ENCODE results near the gene TOP2A.

The TOP2A gene

DNA sequence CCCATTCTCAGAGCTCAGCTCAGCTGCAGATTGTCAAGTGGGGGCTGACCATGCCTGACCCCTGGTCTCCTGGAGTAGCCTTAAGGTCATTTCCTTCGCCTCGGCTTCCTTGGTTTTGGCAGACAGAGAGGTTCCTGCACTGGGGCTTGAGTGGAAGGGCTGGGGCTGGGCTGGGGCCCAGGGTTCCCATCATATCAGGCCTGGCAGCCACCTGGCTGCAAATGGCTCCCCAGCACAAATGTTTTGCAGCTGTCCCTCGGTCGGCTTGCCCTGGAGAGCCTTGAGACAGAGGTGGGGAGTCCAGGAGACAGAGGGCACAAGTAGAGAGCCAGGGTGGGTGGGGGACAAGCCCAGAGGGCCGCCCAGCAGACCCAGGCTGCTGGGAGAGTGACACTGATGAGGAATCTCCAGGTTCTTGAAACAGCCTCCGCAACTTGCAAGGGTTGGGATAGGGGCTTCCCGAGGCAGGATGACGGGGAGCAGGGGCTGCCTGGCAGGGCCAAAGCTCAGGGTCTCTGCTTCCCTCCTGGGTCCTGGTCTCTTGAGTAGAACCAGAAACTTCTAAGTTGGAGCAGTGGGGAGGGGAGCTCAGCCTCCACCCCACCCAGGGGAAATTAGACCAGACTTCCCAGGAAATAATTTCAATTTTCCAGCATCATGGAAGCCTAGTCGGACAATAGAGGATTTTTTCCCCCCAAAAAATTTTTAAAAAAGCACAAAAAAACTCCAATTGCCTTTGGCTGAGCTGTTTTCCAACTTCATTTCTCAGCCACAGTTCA, 44.8 kb upstream of the TOP2A start:
- no peaks in the 10 kb centered on the region for H3K27me3 ChIP-seq
- H3K4me1 ChIP-seq = peaks cover 46% of the 10 kb centered on the region
- no peaks in the 10 kb centered on the region for H3K9me3 ChIP-seq
- TF ChIP-seq, protein P1, sequence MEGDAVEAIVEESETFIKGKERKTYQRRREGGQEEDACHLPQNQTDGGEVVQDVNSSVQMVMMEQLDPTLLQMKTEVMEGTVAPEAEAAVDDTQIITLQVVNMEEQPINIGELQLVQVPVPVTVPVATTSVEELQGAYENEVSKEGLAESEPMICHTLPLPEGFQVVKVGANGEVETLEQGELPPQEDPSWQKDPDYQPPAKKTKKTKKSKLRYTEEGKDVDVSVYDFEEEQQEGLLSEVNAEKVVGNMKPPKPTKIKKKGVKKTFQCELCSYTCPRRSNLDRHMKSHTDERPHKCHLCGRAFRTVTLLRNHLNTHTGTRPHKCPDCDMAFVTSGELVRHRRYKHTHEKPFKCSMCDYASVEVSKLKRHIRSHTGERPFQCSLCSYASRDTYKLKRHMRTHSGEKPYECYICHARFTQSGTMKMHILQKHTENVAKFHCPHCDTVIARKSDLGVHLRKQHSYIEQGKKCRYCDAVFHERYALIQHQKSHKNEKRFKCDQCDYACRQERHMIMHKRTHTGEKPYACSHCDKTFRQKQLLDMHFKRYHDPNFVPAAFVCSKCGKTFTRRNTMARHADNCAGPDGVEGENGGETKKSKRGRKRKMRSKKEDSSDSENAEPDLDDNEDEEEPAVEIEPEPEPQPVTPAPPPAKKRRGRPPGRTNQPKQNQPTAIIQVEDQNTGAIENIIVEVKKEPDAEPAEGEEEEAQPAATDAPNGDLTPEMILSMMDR (IDR thresholded peaks at IDR 0.05; ENCODE audit: low read depth, low read length) = no peak
- no peak overlapping the region for H3K4me3 ChIP-seq (ENCODE audit: low read depth, low read length)
- peak; percentile 46 for DNase-seq
- H3K36me3 ChIP-seq = no peaks in the 10 kb centered on the region

DNA sequence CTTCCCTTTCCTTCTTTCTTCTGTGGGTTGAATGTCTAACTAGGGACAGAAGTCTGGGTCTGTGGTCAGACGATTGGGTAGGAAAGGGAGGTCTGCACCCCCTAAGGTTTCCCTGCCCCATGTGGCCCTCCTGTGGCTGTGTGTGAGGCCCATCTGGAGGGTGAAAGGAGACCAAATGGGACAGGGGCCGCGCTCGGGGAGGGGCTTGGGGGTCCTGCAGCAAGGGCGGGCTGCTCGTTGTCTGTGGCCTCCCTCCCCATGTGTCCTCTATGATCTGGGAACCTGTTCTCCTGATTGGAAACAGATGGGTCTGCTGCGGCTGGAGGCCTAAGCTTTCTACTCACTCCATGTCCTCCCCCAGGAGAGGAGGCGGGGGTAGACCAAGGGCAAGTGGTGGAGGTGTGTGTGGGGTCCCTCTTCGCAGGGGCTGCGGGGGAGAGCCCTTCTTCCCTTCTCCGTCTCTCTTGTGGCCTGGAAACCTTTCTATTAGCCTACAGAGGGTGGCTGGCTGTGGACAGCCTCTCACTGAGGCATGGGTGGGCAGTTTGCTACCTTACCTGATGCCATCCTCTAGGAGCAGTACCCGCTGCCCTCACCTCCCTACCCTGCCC, 44.1 kb upstream of the TOP2A start:
- Histone ChIP-seq H3K4me3 (ENCODE audit: low read depth, low read length) (no peak overlapping the region), H3K9me3 (no peaks in the 10 kb centered on the region), H3K36me3 (peaks cover 7% of the 10 kb centered on the region), H3K4me1 (peaks cover 53% of the 10 kb centered on the region), H3K27me3 (no peaks in the 10 kb centered on the region)
- DNase-seq = peak; percentile 70
- TF ChIP-seq, protein P1 (IDR thresholded peaks at IDR 0.05; ENCODE audit: low read depth, low read length) = no peak

DNA sequence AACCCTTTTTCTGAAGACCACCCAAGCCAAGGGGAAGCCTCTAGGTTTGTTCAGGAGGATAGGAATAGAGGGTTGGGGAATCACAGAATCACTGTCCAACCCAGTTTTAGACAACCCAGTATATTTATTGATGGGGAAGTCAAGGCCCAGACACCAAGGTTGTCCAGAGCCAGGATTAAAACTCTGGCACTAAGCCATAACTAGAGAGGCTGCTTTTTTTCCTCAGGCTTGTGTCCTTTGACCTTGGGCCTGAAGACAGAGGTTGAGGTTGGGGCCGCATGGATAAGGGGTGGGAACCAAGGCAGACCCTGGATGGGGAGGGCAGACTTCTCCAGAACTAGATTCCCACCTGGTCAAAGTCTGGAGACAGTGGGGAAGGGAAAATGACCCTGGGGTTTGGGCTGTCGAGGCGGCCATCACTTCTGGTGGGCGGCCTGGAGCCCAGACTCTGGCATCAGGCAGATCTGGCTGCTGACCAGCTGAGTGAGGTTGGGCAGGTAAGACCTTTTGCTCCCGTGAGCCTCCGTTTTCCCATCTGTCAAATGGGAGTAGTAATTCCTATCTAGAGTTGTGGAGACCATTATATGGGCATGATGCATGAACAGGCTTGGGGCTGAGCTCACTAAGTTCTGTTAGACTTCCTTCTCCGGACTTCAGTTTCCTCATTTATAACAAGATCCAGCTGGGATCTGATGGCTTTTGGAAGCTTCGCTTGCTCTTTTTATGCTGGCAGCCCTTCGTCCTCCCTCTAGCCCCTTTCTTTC, 43.5 kb upstream of the TOP2A start:
- peak; percentile 48 for DNase-seq
- TF ChIP-seq, protein P1 (IDR thresholded peaks at IDR 0.05; ENCODE audit: low read depth, low read length) = no peak
- Histone ChIP-seq H3K36me3 (peaks cover 14% of the 10 kb centered on the region), H3K4me3 (ENCODE audit: low read depth, low read length) (no peak overlapping the region), H3K9me3 (no peaks in the 10 kb centered on the region), H3K4me1 (peaks cover 56% of the 10 kb centered on the region), H3K27me3 (no peaks in the 10 kb centered on the region)

DNA sequence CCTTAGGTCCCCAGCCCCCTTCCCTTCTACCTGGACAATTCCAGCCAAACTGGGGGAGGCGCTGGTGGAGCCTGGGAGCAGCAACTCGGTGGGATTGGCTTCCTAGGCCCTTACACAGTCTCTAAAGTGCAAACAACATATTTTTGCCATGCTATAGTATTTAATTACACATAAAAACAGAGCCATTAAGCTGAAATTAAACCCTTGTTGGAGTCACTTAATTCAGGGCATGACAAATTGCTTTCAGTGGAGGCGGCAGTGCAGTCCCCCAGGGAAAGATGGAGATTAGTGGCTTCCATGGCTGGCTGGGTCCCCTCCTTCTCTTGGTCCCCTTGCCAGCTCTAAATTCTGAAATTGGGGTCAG, 42.9 kb upstream of the TOP2A start:
- H3K4me1 ChIP-seq = peaks cover 56% of the 10 kb centered on the region
- DNase-seq = peak; percentile 76
- no peaks in the 10 kb centered on the region for H3K9me3 ChIP-seq
- TF ChIP-seq, protein P1 (IDR thresholded peaks at IDR 0.05; ENCODE audit: low read depth, low read length) = no peak
- no peak overlapping the region for H3K4me3 ChIP-seq (ENCODE audit: low read depth, low read length)
- H3K27me3 ChIP-seq = no peaks in the 10 kb centered on the region
- H3K36me3 ChIP-seq = peaks cover 19% of the 10 kb centered on the region

DNA sequence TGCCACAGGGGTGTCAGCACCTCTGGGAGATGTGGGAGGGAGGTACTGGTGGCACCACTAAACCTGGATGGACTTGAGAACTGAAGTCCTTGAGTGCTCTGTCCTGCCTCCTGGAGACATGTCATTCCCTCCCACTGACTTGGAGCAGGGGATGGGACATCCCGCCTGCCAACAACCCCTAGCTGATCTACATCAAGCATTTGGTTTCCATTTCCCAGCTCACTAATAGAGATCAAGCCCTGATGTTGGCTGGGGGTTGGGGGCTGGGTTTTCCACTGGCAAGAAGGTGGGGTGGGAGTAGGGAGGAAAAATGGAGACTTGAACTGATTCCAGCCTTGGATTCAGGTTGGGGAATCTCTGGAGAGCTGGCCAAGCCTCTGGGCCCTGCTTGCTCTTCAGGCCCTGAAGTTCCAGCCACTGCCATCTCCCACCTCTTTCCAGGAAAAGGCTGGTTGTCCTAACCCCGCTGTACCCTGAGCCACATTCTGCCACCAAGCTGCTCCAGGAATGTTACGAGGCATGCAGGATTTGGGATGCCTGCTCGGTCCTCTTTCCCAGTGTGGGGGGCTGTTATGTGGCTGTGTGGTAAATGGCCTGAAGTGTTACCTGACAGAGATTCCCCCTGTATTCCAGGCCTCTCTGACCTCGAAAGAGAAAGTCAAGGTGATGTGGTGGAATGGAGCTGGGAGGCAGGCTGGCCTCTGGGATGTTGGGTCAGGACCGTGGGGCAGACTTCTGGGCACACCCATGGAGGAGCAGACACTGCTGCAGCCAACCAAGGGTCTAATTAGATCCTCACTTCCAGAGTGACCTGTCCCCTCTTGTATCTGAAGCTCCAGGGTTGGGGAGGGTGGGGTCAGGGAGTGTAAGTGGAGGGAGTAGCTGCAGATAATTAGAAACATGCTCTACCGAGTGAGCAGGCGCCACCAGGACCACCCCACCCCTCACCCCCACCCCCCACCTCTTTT, 42.2 kb upstream of the TOP2A start:
- Histone ChIP-seq H3K36me3 (peaks cover 23% of the 10 kb centered on the region), H3K4me3 (ENCODE audit: low read depth, low read length) (no peak overlapping the region; the same call in 1 of the 2 replicates), H3K4me1 (peaks cover 56% of the 10 kb centered on the region), H3K9me3 (no peaks in the 10 kb centered on the region), H3K27me3 (no peaks in the 10 kb centered on the region)
- DNase-seq = peak; percentile 45
- TF ChIP-seq, protein P1 (IDR thresholded peaks at IDR 0.05; ENCODE audit: low read depth, low read length) = no peak
